ACHN (cell line): Measurements from ENCODE around the gene NTM.

Experiments used
- DNase-seq: peaks from one replicate; pipeline ENCODE4 v3.0.0-alpha.2; 2015
- in situ Hi-C: cut with HindIII; loops from 2 replicates; pipeline ENCODE4 v1.10.0; 2017; ENCODE audit warnings: low sequenced_read_pairs, low pct_ligation_motif_present, low pct_unique_long_range_greater_than_20kb

The NTM gene

GRCh38 chr11:132185726-132186592 lies 815.5 kb downstream of the NTM start:
- DNase-seq = no peak
- in situ Hi-C loops = no loop called here

GRCh38 chr11:132186699-132187098 lies 816.3 kb downstream of the NTM start:
- DNase-seq = no peak
- in situ Hi-C loops = no loop called here

- DNase-seq = no peak
- in situ Hi-C loops = no loop called here
Measured at GRCh38 chr11:132187386-132187785, 817.0 kb downstream of the NTM start.

GRCh38 chr11:132187814-132188213 lies 817.4 kb downstream of the NTM start:
- no peak for DNase-seq
- in situ Hi-C loops = no loop called here

GRCh38 chr11:132196928-132197327 lies 826.5 kb downstream of the NTM start:
- DNase-seq = no peak
- in situ Hi-C loops = no loop called here

- in situ Hi-C loops = no loop called here
- DNase-seq = no peak
Measured at GRCh38 chr11:132200353-132200936, 830.0 kb downstream of the NTM start.

- no peak for DNase-seq
- in situ Hi-C loops = no loop called here
Measured at GRCh38 chr11:132202621-132203020, 832.2 kb downstream of the NTM start.

GRCh38 chr11:132205006-132205405 lies 834.6 kb downstream of the NTM start:
- in situ Hi-C loops = no loop called here
- DNase-seq = no peak

GRCh38 chr11:132205496-132205895 lies 835.1 kb downstream of the NTM start:
- in situ Hi-C loops = no loop called here
- DNase-seq = no peak

GRCh38 chr11:132206993-132207392 lies 836.6 kb downstream of the NTM start:
- DNase-seq = no peak
- in situ Hi-C loops = no loop called here

GRCh38 chr11:132208477-132209055 lies 838.2 kb downstream of the NTM start:
- DNase-seq = no peak
- in situ Hi-C loops = no loop called here

- no peak for DNase-seq
- in situ Hi-C loops = no loop called here
Measured at GRCh38 chr11:132211479-132211878, 841.1 kb downstream of the NTM start.

GRCh38 chr11:132217856-132218255 lies 847.4 kb downstream of the NTM start:
- in situ Hi-C loops = no loop called here
- DNase-seq = no peak

GRCh38 chr11:132220474-132220873 lies 850.1 kb downstream of the NTM start:
- in situ Hi-C loops = no loop called here
- DNase-seq = no peak

GRCh38 chr11:132222345-132222744 lies 851.9 kb downstream of the NTM start:
- in situ Hi-C loops = no loop called here
- no peak for DNase-seq

GRCh38 chr11:132226522-132226921 lies 856.1 kb downstream of the NTM start:
- no peak for DNase-seq
- in situ Hi-C loops = no loop called here

- DNase-seq = no peak
- in situ Hi-C loops = no loop called here
Measured at GRCh38 chr11:132228746-132229325, 858.4 kb downstream of the NTM start.

- in situ Hi-C loops = no loop called here
- DNase-seq = no peak
Measured at GRCh38 chr11:132231656-132232347, 861.4 kb downstream of the NTM start.

GRCh38 chr11:132234878-132235277 lies 864.5 kb downstream of the NTM start:
- in situ Hi-C loops = no loop called here
- DNase-seq = no peak
